Neural progenitor cell (in vitro differentiated cells): ENCODE measurements around the gene KAZN. TPM values are rescaled to one million over a fixed set of nuclear protein-coding genes. Genes with fewer than 3 reads are reported as not detected.

Source experiments
- DNase-seq: peaks from one replicate; pipeline ENCODE4 v3.0.0-alpha.2; 2016; ENCODE audit warnings: low spot score
- H2AFZ ChIP-seq: fragments of 200-600 bp; sonication (generic); replicated peaks from 2 replicates; pipeline ENCODE4 v1.6.1; 2016; ENCODE audit warnings: antibody characterized with exemption
- H3F3A ChIP-seq: fragments of 200-600 bp; sonication (generic); 2 replicates; pipeline ENCODE4 v1.6.1; 2016; ENCODE audit warnings: antibody characterized with exemption, low read depth
- H3K27ac ChIP-seq: fragments of 200-600 bp; sonication (generic); 2 replicates; pipeline ENCODE4 v1.5.1; 2016; ENCODE audit warnings: mild to moderate bottlenecking
- H3K27me3 ChIP-seq: fragments of 200-600 bp; sonication (generic); 2 replicates; pipeline ENCODE4 v1.6.1; 2016; ENCODE audit warnings: mild to moderate bottlenecking, moderate library complexity
- H3K36me3 ChIP-seq: fragments of 200-600 bp; sonication (generic); 2 replicates; pipeline ENCODE4 v1.5.1; 2016
- H3K4me1 ChIP-seq: fragments of 200-600 bp; sonication (generic); 2 replicates; pipeline ENCODE4 v1.6.1; 2016; ENCODE audit warnings: mixed run types
- H3K4me2 ChIP-seq: fragments of 200-600 bp; sonication (generic); 2 replicates; pipeline ENCODE4 v1.6.1; 2016
- H3K4me3 ChIP-seq: fragments of 200-600 bp; sonication (generic); 2 replicates; pipeline ENCODE4 v1.5.1; 2016
- H3K79me2 ChIP-seq: fragments of 200-600 bp; sonication (generic); 2 replicates; pipeline ENCODE4 v1.6.1; 2016; ENCODE audit warnings: low read depth
- H3K9ac ChIP-seq: fragments of 200-600 bp; sonication (generic); 2 replicates; pipeline ENCODE4 v1.6.1; 2016
- H3K9me3 ChIP-seq: fragments of 200-600 bp; sonication (generic); 2 replicates; pipeline ENCODE4 v1.5.1; 2016; ENCODE audit warnings: low read depth
- H4K20me1 ChIP-seq: fragments of 200-600 bp; sonication (generic); 2 replicates; pipeline ENCODE4 v1.6.1; 2016; ENCODE audit warnings: low read depth
- H3K27ac Mint-ChIP-seq: 3 replicates; pipeline ENCODE4 v1.8.0; 2021; ENCODE audit warnings: mixed read lengths
- H3K27me3 Mint-ChIP-seq: 2 replicates; pipeline ENCODE4 v1.8.0; 2022; ENCODE audit warnings: low read depth, mild to moderate bottlenecking, inconsistent platforms, moderate library complexity, mixed read lengths; ENCODE audit not compliant: insufficient read depth
- H3K36me3 Mint-ChIP-seq: 3 replicates; pipeline ENCODE4 v1.8.0; 2021; ENCODE audit warnings: mixed read lengths
- H3K4me1 Mint-ChIP-seq: 3 replicates; pipeline ENCODE4 v1.8.0; 2021; ENCODE audit warnings: mixed read lengths
- H3K4me3 Mint-ChIP-seq: 3 replicates; pipeline ENCODE4 v1.8.0; 2021; ENCODE audit warnings: mild to moderate bottlenecking, moderate library complexity, mixed read lengths
- H3K9me3 Mint-ChIP-seq: 3 replicates; pipeline ENCODE4 v1.8.0; 2020; ENCODE audit warnings: mixed read lengths
- EZH2 ChIP-seq: fragments of 200-600 bp; sonication (generic); IDR thresholded peaks from 2 replicates; pipeline ENCODE4 v1.6.1; 2017; ENCODE audit warnings: antibody characterized with exemption, mild to moderate bottlenecking, moderate library complexity
- EZH2phosphoT487 ChIP-seq: fragments of 200-600 bp; sonication (generic); IDR thresholded peaks from 2 replicates; pipeline ENCODE4 v1.6.1; 2017; ENCODE audit warnings: antibody characterized with exemption
- total RNA-seq: library from RNA; depleted of rRNA; stranded (reverse); fragments of >200 nt; gene quantifications from 2 replicates; pipeline ENCODE4 v1.2.3, GENCODE V29; 2015; ENCODE audit warnings: low replicate concordance
- TF ChIP-seq, protein P1 (sequence below): fragments of 200-600 bp; sonication (generic); IDR thresholded peaks from 2 replicates; pipeline ENCODE4 v1.5.1; 2017; ENCODE audit warnings: antibody characterized with exemption, mild to moderate bottlenecking

KAZN gene
- total RNA-seq, 1 donor from 2014 or later = 6.1 TPM

DNA sequence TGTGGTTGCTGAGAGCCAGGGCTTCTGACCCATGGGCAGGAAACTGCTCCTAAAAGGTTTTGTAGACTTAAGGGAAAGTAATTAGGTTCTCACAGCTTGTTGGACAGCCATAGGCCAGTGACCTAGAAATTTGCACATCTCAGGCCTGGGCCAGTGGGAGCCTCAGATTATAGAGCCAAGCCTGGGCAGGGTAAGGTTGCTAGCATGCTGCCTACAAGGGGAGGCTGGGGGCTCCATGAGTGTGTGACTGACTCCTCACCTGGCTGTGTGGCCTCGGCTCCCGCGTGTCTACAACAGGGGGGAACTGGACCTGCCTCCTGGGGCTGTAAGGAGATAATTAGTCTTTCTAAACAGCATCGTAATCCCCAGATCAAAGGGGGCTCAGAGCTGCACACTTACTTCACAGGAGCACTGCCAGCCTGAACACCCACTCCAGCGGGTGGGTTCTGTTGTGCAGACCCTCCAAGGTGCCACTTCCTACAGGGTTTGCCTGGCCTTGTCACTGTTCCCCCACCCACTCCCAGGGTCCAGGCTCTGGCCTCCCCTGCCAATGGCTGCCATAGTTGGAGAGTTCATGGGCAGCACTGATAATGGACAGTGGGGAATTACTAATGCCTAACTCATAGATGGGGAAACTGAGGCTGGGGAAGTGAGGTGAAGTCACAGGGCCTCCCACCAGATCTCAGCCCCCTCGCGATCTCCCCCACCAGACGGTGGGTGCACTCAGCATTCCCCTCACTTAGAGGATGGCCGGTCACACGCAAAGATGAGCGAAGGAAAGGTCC lies 324.6 kb downstream of the KAZN start:
- peaks cover 43% of the 10 kb centered on the region for H3K4me1 Mint-ChIP-seq
- peaks cover 19% of the 10 kb centered on the region for H3F3A ChIP-seq
- peaks cover 44% of the 10 kb centered on the region for H4K20me1 ChIP-seq
- no peaks in the 10 kb centered on the region for H3K9me3 Mint-ChIP-seq
- peak; percentile 37 for DNase-seq
- no peak overlapping the region for H3K9ac ChIP-seq
- peak overlapping the region; percentile 46 for H3K4me3 ChIP-seq
- H2AFZ ChIP-seq = no peak overlapping the region
- H3K27ac ChIP-seq = no peak overlapping the region
- H3K4me1 ChIP-seq = peaks cover 12% of the 10 kb centered on the region
- no peaks in the 10 kb centered on the region for H3K9me3 ChIP-seq
- H3K4me3 Mint-ChIP-seq = peak overlapping the region; percentile 87
- H3K36me3 Mint-ChIP-seq = no peaks in the 10 kb centered on the region
- H3K79me2 ChIP-seq = peaks cover 4% of the 10 kb centered on the region
- peaks cover 41% of the 10 kb centered on the region for H3K27me3 ChIP-seq
- H3K27ac Mint-ChIP-seq = no peak overlapping the region
- H3K4me2 ChIP-seq = peak overlapping the region; percentile 79
- no peaks in the 10 kb centered on the region for H3K36me3 ChIP-seq
- no peak for TF ChIP-seq EZH2
- TF ChIP-seq EZH2phosphoT487 = no peak
- TF ChIP-seq, protein P1, sequence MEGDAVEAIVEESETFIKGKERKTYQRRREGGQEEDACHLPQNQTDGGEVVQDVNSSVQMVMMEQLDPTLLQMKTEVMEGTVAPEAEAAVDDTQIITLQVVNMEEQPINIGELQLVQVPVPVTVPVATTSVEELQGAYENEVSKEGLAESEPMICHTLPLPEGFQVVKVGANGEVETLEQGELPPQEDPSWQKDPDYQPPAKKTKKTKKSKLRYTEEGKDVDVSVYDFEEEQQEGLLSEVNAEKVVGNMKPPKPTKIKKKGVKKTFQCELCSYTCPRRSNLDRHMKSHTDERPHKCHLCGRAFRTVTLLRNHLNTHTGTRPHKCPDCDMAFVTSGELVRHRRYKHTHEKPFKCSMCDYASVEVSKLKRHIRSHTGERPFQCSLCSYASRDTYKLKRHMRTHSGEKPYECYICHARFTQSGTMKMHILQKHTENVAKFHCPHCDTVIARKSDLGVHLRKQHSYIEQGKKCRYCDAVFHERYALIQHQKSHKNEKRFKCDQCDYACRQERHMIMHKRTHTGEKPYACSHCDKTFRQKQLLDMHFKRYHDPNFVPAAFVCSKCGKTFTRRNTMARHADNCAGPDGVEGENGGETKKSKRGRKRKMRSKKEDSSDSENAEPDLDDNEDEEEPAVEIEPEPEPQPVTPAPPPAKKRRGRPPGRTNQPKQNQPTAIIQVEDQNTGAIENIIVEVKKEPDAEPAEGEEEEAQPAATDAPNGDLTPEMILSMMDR = no peak
- peaks cover 11% of the 10 kb centered on the region for H3K27me3 Mint-ChIP-seq

DNA sequence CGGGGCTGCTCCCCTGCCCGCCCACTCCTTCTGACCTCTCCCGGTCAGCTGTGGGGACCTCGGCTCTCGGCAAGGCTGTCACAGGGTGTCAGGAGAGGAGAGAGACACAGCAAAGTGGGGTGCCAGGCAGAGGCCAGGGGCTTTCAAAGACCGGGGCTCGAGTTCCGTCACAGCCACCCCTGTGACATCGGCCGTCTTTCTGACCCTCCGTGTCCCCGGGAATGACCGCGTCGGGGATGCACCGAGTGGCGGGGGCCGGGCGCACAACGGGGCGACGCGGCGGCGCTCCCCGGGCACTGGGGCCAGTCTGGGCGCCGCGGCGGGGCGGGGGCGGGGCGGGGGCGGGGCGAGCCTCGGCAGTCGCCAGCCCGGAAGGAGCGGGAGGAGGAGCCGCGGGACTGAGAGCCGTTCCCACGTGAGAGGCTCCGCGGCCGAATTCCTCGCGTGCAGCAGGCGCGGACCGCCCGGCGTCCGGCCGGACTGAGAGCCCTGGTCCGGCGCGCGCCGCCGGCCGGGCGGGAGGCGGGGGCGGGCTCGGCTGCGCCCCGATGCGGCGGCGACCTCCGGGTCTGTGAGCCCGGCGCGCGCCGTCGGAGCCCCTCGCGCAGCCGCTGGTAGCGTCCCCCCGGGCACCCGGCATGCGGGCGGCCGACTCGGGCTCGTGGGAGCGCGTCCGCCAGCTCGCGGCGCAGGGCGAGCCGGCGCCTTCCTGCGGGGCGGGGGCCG lies 325.4 kb downstream of the KAZN start:
- Mint-ChIP-seq H3K9me3 (no peaks in the 10 kb centered on the region), H3K4me3 (peak overlapping the region; percentile 87), H3K4me1 (peaks cover 46% of the 10 kb centered on the region), H3K27me3 (peaks cover 11% of the 10 kb centered on the region), H3K36me3 (no peaks in the 10 kb centered on the region), H3K27ac (no peak overlapping the region)
- Histone ChIP-seq H3K4me2 (peak overlapping the region; percentile 79), H3K79me2 (peaks cover 4% of the 10 kb centered on the region), H3K36me3 (no peaks in the 10 kb centered on the region), H3K27me3 (peaks cover 41% of the 10 kb centered on the region), H3F3A (peaks cover 19% of the 10 kb centered on the region), H4K20me1 (peaks cover 44% of the 10 kb centered on the region), H3K4me1 (peaks cover 12% of the 10 kb centered on the region), H3K9ac (no peak overlapping the region), H3K27ac (no peak overlapping the region), H3K9me3 (no peaks in the 10 kb centered on the region), H2AFZ (no peak overlapping the region), H3K4me3 (peak overlapping the region; percentile 46)
- no peak for TF ChIP-seq EZH2
- TF ChIP-seq, protein P1 = no peak
- TF ChIP-seq EZH2phosphoT487 = no peak
- peak; percentile 88 for DNase-seq

DNA sequence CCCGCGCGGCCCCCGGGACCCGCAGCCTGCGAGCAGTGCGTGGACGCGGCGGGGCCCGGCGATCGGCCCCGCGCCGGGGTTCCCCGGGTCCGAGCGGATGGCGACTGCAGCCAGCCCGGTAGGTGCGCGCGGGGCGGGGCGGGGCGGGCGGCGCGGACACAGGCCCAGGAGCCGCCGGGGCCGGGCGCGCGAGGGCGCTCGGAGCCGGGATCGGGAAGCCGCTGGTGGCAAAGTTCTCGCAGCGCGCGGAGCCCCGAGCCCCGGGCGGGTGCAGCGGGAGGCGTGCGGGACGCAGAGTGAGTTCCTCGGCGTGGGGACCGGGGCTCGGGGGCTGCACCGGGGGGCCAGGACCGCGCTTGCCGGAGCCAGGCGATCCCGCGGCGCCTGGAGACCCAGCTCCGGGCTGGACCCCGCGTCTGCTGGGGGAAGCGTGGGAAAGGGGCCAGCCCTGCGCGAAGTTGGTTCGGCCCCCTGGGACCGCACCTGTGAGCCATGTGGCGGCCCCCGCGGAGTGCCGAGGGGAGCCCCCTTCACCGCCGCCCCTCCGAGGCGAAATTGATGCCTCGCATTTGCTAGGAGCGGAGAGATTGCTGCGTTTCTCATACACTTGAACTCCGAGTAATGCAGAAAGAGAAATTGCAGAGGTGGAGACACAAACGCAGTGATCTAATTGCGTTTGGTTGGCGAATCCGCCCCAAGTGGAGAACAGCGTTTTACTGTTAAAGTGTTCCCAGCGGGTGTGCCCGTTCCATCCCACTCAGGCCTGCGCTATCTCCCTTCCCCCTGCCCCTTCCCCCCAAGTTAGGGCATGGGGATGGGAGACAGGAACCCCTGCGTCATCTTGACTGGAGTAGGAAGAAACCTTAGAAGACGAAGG lies 326.2 kb downstream of the KAZN start:
- peak; percentile 55 for TF ChIP-seq EZH2
- TF ChIP-seq, protein P1 = no peak
- peak; percentile 24 for TF ChIP-seq EZH2phosphoT487
- Histone ChIP-seq H3K36me3 (no peaks in the 10 kb centered on the region), H3K9ac (no peak overlapping the region), H3F3A (peaks cover 19% of the 10 kb centered on the region), H4K20me1 (peaks cover 44% of the 10 kb centered on the region), H3K79me2 (peaks cover 4% of the 10 kb centered on the region), H2AFZ (no peak overlapping the region), H3K4me2 (peak overlapping the region; percentile 82), H3K27me3 (peaks cover 41% of the 10 kb centered on the region), H3K4me1 (peaks cover 12% of the 10 kb centered on the region), H3K4me3 (peak overlapping the region; percentile 62), H3K27ac (no peak overlapping the region), H3K9me3 (no peaks in the 10 kb centered on the region)
- H3K4me1 Mint-ChIP-seq = peaks cover 51% of the 10 kb centered on the region
- no peaks in the 10 kb centered on the region for H3K9me3 Mint-ChIP-seq
- peaks cover 11% of the 10 kb centered on the region for H3K27me3 Mint-ChIP-seq
- peak; percentile 65 for DNase-seq
- H3K4me3 Mint-ChIP-seq = peak overlapping the region; percentile 92
- no peaks in the 10 kb centered on the region for H3K36me3 Mint-ChIP-seq
- H3K27ac Mint-ChIP-seq = peak overlapping the region; percentile 69
